Transverse colon (tissue), 4 donors: ENCODE results near the gene EHMT1. TPM values are rescaled to one million over a fixed set of nuclear protein-coding genes. Genes with fewer than 3 reads are reported as not detected.

Source experiments
- DNase-seq: peaks from one replicate; pipeline ENCODE4 v3.0.0-alpha.2; 2019
- H3K27ac ChIP-seq, 4 donors: fragments of 200-600 bp; sonication (generic); 2 replicates each; pipeline ENCODE4 v1.5.1; 2016 to 2018; ENCODE audit warnings: inconsistent platforms in 4 of 4
- H3K27me3 ChIP-seq: fragments of 200-600 bp; sonication (generic); 2 replicates; pipeline ENCODE4 v1.5.1; 2017; ENCODE audit warnings: inconsistent platforms
- H3K36me3 ChIP-seq, 4 donors: fragments of 200-600 bp; sonication (generic); 2 replicates each; pipeline ENCODE4 v1.5.1; 2017 to 2019; ENCODE audit warnings: inconsistent platforms in 4 of 4
- H3K4me1 ChIP-seq, 4 donors: fragments of 200-600 bp; sonication (generic); 2 replicates each; pipeline ENCODE4 v1.5.1; 2017 to 2020; ENCODE audit warnings: inconsistent platforms in 4 of 4
- H3K4me3 ChIP-seq, 4 donors: fragments of 200-600 bp; sonication (generic); 1 replicate in 1 of 4; 2 replicates in 3 of 4; pipeline versions ENCODE4 v1.5.1 to v1.6.1; 2017 to 2019; ENCODE audit warnings: inconsistent platforms in 4 of 4
- H3K9me3 ChIP-seq, 2 donors: fragments of 200-600 bp; sonication (generic); 2 replicates each; pipeline ENCODE4 v1.5.1; 2017 to 2019; ENCODE audit warnings: inconsistent platforms in 2 of 2
- EP300 ChIP-seq: sonication (generic); formaldehyde crosslinking; IDR thresholded peaks from one replicate; pipeline ENCODE4 v1.6.1; 2017; ENCODE audit warnings: antibody characterized with exemption, low read depth
- POLR2A ChIP-seq: fragments of 450-650 bp; IDR thresholded peaks from one replicate; pipeline ENCODE4 v1.6.1; 2016; ENCODE audit warnings: antibody characterized with exemption, mild to moderate bottlenecking, moderate library complexity
- POLR2AphosphoS5 ChIP-seq, 3 donors: sonication (generic); formaldehyde crosslinking; IDR thresholded peaks; one replicate each; pipeline ENCODE4 v1.6.1; 2016; ENCODE audit warnings: antibody characterized with exemption in 3 of 3
- WGBS, 2 donors: methylation state at CpG; one replicate each; pipeline ENCODE4 v1.1.5; 2018; ENCODE audit warnings: low coverage in 1 of 2; 5-methylcytosine and 5-hydroxymethylcytosine counted together
- in situ Hi-C, 4 donors: fragments of 200-750 bp; cut with MboI; loops; one replicate each; pipeline versions ENCODE4 v1.15.0 to v1.15.1; 2017; ENCODE audit warnings: low sequenced_read_pairs in 3 of 4, low pct_ligation_motif_present in 1 of 4, low pct_unique_long_range_greater_than_20kb in 1 of 4
- intact Hi-C: fragments of 100-400 bp; cut with DNase I; formaldehyde crosslinking; loops from one replicate; pipeline ENCODE4 v1.15.1; 2023; ENCODE audit warnings: low total_unique reads
- total RNA-seq, 4 donors: library from RNA; depleted of rRNA; stranded (reverse); fragments of >200 nt; gene quantifications; one replicate each; pipeline ENCODE4 v1.1.0, GENCODE V29; 2016
- TF ChIP-seq, protein P1 (sequence below), 5 experiments: fragments of 200-600 bp in 3 of 5; fragments of 450-650 bp in 2 of 5; sonication (generic) in 3 of 5; IDR thresholded peaks; 1 replicate in 2 of 5; 2 replicates in 3 of 5; pipeline ENCODE4 v1.5.1; 2016 to 2017; ENCODE audit warnings: antibody characterized with exemption in 5 of 5, inconsistent platforms in 3 of 5, mild to moderate bottlenecking in 2 of 5, moderate library complexity in 1 of 5

EHMT1 gene
- total RNA-seq, 4 donors from 2014 or later: 93.8 to 184 (median 139) TPM

DNA sequence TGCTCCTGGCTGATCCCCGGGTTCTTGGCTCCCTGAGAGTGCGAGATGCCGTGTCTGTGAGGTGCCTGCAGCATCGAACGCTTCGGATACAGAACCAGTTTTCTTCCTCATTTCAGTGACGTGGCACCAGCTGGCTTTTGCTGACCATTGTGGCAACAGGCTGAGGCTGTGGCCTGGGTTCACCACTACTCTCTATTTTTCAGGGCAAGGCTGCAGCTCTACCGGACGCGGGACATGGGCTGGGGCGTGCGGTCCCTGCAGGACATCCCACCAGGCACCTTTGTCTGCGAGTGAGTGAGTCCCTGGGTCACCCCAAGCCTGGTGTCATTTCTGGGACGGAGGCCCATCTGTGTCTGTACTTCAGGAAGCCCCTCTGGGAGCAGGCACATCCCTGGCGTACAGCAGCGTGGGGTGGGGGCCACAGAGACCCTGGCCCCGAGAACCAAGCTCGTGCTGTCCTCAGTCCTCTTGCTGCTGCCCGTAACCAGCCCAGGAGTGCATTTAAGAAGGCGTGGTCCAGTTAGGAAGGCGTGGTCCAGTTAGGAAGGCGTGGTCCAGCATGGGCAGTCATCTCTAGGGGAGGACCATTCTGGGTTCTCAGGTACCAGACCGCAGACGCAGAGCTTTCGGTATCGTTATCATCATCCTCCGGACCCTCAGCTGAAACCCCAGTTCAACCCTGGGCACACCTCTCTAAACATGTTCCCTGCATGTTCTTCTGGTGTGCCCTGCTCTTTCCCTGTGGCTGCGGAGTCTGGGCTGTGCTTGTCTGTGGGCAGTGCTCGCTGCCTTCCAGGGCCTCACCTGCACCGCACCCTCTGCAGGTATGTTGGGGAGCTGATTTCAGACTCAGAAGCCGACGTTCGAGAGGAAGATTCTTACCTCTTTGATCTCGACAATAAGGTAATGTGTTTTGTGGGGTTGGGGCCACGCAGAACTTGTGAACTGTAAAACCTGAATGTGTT, 198.7 kb downstream of the EHMT1 start:
- no peaks in the 10 kb centered on the region for H3K4me1 ChIP-seq
- H3K9me3 ChIP-seq: no peaks in the 10 kb centered on the region
- in situ Hi-C loops (no loop called here), intact Hi-C loops (no loop called here)
- no peak overlapping the region for H3K27ac ChIP-seq
- TF ChIP-seq POLR2AphosphoS5 (IDR thresholded peaks at IDR 0.05) (no peak), EP300 (no peak), POLR2A (no peak)
- TF ChIP-seq, protein P1, sequence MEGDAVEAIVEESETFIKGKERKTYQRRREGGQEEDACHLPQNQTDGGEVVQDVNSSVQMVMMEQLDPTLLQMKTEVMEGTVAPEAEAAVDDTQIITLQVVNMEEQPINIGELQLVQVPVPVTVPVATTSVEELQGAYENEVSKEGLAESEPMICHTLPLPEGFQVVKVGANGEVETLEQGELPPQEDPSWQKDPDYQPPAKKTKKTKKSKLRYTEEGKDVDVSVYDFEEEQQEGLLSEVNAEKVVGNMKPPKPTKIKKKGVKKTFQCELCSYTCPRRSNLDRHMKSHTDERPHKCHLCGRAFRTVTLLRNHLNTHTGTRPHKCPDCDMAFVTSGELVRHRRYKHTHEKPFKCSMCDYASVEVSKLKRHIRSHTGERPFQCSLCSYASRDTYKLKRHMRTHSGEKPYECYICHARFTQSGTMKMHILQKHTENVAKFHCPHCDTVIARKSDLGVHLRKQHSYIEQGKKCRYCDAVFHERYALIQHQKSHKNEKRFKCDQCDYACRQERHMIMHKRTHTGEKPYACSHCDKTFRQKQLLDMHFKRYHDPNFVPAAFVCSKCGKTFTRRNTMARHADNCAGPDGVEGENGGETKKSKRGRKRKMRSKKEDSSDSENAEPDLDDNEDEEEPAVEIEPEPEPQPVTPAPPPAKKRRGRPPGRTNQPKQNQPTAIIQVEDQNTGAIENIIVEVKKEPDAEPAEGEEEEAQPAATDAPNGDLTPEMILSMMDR (IDR thresholded peaks at IDR 0.05): no peak
- no peak for DNase-seq
- no peaks in the 10 kb centered on the region for H3K27me3 ChIP-seq
- peaks cover 0 to 50% (median 25%) of the 10 kb centered on the region in 4 donors for H3K36me3 ChIP-seq
- 86 to 95% methylated on average over 7 to 35 of the region's 35 CpGs for WGBS, 2 donors
- H3K4me3 ChIP-seq: no peak overlapping the region

DNA sequence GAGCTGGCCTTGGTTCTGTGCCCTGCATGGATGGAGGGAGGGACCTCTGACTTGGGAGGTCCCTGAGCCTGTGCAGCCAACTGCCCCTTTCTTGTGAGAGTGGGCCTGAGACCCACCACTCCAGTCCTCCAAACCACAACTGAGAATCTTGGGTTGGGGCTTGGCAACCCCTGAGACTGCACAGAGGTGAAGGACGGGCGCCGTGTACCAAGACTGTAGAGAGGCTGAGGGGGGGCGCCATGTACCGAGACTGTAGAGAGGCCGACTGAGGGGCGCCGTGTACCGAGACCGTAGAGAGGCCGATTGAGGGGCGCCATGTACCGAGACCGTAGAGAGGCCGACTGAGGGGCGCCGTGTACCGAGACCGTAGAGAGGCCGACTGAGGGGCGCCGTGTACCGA, 199.5 kb downstream of the EHMT1 start:
- no peak overlapping the region for H3K27ac ChIP-seq
- no peaks in the 10 kb centered on the region for H3K9me3 ChIP-seq
- H3K4me1 ChIP-seq: no peaks in the 10 kb centered on the region
- no peak for DNase-seq
- TF ChIP-seq EP300: no peak
- TF ChIP-seq, protein P1 (IDR thresholded peaks at IDR 0.05): no peak
- TF ChIP-seq POLR2A: no peak
- TF ChIP-seq POLR2AphosphoS5 (IDR thresholded peaks at IDR 0.05): no peak
- no peak overlapping the region for H3K4me3 ChIP-seq
- intact Hi-C loops: no loop called here
- H3K27me3 ChIP-seq: no peaks in the 10 kb centered on the region
- 93% methylated on average over 9 of the region's 23 CpGs; no CpG with 5 or more reads in 1 of the 2 donors for WGBS, 2 donors
- in situ Hi-C loops: no loop called here
- H3K36me3 ChIP-seq: peaks cover 0 to 49% (median 23%) of the 10 kb centered on the region in 4 donors

DNA sequence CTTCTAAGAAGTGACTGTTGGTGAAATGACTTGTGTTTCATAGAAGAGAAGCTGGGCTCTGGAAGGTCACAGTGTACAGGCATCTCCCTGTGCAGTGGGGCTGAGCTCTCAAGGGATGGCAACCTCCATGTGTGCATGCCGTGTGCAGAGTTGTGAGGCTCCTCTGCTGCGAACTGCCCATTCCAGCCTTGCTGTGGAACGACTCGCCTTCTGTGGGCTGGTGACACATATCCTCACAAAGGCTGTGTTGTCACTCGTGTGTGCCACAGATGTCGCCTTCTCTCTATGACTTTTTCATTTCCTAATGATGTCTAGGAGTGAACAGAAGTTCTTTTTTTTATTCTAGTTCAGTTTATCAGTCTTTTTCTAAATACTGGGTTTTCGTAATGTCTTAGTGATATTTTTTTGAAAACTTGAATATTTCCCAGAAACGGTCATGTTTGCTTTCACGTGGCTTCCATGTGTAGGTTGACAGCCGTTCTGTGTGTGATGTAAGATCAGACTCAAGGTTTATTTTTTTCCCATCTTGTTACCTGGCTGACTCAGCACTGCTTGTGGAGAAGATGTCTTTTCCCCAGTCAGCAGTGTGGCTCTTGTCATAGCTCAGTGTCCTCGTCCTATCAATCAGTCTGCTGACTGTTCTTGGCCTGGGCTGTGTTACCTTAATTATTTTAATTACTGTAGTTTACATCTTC, 201.5 kb downstream of the EHMT1 start:
- TF ChIP-seq, protein P1 (IDR thresholded peaks at IDR 0.05): no peak
- TF ChIP-seq POLR2A (no peak), POLR2AphosphoS5 (IDR thresholded peaks at IDR 0.05) (no peak), EP300 (no peak)
- 91 to 97% methylated on average over 7 to 11 of the region's 11 CpGs for WGBS, 2 donors
- in situ Hi-C loops (no loop called here), intact Hi-C loops (no loop called here)
- Histone ChIP-seq H3K4me1 (no peaks in the 10 kb centered on the region), H3K27ac (no peak overlapping the region), H3K27me3 (no peaks in the 10 kb centered on the region), H3K36me3 (peaks cover 0 to 43% (median 18%) of the 10 kb centered on the region in 4 donors), H3K4me3 (no peak overlapping the region), H3K9me3 (no peaks in the 10 kb centered on the region)
- DNase-seq: no peak
